ENCODE measurements around the gene TIGD2.
A peak's percentile ranks its signal among the peaks of the same experiment; 100 is the strongest.
"Not testable (repeated sequence)": the region's sequence is repeated elsewhere in the genome, so short reads cannot be mapped to it uniquely, and the experiment has no call there.

TIGD2 gene

DNA sequence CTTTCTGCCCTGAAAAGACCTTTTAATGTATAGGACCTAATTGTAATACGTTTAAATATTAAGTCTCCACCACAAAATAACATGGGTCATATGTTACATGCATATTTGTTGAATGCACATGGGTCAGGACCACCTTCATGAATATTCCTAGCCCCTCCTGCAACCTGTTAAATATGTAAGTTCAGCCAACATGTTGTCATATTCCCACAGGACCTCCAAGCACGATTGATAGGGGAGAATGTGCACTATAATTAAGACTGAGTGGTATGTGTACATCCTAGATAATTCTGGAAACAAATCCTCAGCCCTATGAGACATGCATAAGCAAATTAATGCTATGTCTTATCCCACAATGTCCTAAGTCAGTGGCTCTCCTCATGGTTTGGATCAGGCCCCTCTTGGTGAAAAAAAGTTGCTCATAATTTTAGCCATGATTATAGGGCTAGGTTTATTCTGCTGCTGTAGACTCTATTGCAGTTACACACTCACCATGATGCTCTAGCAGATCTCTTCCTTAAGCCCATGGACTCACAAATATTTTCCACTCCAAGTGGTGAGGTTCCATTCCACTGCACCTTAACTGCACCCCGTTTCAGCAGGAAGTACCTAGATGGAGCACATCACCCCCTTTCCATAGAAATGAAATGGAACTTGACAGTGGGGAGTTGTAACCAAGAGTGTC lies 10.2 kb downstream of the TIGD2 start:
- no peak for DNase-seq

DNA sequence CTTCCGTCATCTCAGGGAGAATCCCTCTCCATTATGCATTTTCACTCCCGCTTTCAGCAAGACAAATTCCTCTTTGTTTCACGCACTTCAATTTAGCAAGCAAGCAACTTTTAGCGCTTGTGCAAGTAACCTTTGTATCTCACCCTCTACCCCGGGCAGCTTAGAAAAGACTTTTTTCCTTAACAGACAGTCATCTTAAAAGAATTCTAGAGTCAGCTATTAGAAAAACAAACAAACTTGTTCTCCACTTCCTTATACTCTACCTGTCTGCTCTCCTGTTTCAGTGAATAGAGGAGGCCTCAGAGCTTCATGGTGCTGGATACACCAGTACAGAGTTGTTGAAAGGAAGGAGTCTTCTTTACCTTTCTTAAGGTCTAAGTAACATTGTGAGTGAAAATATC lies 12.1 kb downstream of the TIGD2 start:
- no peak for DNase-seq

DNA sequence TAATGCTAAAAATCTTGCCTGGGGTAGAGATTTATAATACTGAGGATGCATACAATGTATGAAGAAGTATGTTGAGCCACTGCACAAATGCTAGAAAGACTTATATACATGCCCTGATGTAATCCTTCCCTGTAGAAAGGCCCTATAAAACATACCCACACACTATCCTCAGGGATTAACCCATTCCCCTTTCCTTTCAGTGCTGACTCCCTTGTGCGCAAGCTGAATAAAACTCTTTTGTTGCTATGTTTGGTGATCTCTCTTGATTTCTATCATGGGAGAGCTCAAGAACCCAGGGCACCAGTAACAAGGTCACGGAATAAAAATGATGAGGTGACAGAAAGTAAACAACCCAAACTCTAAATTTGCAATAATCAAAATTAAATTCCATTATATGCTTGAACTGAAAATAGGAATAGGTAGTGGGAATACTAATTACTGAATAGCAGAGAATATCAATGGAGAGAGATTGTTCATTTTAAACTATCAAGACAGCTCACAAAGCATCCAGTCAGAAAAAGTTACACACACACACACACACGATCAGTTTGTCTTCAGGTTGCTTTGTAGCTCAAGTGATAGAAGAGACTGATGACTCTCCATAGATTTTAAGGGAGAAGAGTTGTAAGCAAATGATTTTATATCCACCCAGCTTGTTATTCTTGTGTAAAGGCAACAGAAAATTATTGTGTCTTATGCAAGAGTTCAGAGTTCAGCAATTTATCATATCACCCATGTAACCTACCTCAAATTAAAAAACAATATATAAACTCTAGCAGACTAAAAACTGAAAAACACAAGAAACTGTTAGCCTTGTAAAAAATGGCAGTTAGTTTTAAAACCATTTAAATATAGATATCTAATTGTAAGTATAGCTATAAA lies 14.8 kb downstream of the TIGD2 start:
- DNase-seq = no peak

DNA sequence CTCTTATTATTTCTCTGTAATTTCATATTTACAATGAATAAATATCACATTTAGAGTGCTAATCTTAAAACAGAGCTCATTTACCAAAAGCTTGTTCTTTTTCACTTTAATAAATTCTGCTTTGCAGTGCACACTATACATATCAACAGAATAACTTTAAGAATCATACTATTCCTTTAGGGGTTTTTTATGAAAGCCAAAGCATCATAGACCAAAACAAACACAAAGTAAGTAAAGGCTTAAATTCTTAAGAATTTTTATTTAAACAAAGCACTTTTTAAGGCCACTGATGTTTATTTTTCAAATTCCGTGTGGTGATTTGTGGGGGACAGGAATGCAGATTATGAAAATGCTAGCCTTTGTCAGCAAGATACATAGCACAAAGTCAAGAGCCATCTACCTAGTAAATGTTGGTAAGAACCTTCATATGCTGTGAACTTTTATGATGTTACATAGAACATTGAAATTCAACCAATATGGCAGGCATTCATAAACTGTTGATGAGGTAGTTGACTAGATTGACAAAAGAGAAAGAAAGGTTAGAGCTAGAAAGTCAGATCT lies 17.8 kb downstream of the TIGD2 start:
- DNase-seq = no peak

DNA sequence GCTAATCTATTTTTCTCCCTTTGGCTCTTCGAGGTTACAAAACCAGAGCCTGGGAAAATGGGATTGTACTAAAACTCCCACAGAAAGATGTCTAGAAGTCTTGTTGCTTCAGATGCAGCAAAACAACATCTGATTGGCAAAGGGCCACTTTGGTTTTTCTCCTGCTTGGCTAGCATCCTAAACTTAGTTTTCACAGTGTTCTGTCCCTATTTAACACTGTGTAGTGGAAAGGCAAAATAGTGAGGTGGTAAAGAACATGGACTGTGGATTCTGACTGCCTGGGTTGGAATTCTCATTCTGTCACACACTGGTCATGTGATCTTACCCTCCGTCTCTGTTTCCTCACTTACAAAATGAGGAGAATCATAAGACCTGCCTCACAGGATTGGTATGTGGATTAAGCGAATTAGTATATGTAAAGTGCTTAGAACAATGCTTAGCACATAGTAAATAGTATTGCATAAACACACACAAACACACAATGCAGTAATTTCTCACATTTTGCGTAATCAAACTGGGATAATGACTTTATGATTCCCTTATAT lies 23.5 kb downstream of the TIGD2 start:
- DNase-seq = no peak

DNA sequence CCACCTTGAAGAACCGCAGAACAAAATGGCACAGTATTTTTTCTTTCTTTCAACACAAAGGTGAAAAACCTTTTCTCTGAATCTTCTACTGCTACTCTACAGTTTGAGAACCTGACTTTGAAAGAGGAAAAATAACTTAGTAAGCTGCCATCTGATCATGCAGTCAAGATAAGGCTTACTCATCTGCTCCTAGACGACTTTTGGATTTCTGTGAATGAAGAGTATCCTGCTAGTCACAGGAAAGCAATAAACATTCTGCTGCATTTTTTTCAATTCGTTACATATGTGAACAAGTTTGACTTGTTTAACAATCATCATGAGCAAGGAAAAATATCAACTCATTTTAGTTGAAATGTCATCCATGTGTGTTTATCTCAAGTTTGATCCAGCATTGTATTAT lies 25.2 kb downstream of the TIGD2 start:
- no peak for DNase-seq

DNA sequence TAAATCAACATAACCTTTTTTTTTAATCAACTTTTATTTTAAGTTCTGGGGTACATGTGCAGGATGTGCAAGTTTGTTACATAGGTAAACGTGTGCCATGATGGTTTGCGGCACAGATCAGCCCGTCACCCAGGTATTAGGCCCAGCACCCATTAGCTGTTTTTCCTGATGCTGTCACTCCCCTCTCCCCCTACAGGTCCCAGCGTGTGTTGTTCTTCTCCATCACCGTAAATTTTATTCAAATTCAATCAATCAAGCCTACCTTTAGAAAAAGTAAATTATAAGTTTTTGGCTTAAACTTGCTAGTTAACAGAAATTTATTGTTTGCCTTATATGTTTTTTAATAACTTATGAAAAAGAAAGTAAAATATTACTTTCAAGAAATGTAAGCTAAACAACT lies 25.9 kb downstream of the TIGD2 start:
- DNase-seq = no peak

DNA sequence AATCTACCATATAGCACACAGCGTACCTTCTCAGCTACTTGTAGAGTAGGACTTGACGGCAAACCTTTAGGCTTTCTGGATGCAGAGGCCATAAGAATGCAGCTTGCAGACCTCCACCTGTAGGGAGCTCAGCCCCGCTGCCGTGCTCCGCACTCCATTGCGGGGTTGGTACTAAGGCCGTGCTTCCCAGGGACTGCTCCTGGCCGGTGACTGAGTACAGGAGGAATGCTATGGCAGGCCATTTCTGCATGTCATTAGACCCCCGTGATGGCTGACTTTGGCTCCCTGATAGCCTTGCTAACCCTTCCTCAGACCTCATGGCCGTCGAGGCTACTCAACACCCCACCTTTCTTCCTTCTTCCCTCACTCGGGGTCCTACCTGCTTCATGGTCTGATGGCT lies 26.4 kb downstream of the TIGD2 start:
- DNase-seq = no peak

DNA sequence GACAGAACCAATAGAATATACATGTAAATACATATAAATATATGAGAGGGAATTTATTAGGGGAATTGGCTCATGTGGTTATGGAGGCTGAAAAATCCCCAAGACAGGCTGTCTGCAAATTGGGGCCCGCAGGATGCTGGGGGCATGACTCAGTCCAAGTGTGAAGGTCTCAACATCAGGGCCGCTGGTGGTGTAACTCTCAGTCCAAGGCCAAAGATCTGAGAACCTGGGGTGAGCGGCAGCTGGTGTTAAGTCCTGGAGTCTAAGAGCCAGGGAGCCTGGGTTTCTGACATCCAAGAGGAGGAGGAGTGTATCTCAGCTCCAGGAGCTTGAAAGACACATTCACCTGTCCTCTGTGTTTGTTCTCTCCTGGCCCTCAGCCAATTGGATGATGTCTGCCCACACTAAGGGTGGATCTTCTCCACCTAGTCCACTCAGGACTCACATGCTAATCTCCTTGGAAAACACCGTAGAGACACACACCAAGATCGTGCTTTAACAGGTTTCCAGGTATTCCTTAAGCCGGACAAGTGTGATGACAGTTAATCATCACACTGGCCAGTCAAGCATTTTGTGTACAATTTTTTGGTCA lies 28.9 kb downstream of the TIGD2 start:
- peak; percentile 44 for DNase-seq

DNA sequence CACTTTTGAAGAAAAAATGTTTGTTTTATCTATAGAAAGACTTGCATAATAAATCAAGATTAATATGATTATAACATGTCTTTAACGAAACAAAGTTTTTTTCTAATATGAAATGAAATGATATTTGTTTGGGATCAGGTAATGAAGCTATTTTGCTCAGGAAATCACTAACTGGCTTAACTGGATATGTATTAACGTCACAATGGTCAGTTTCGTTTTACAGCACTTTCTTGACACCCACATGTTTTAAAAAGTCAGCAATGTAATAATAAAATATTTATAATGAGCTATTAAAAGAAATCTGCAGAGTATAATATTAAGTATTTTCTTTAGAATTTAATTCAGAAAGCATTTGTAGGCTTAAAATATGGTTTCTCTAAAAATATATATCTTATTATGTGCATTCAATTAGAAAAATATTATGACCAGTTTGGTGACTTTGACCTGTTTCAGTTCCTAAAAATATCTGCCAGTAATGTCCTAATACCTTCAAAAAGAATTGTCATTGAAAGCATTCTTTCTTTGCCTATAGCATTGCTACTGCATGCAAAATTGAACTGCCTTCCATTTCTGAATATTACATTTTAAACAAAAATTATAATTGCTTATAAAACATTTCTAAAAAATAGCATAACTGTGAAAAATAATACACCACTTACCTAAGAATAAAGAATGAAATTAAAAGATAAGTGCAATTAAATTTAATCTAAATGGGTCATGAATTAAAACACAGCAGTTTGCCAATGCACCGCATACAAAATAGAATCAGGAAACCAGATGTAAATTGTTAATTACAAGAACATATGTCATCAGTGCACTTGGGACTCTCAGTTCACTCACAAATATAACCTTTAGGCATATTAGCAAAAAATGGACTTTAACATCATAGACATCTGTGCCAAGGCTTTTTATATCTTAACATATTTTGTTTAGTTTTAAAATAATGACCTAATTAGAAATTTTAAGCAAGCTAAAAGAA lies 31.6 kb downstream of the TIGD2 start:
- no peak for DNase-seq

DNA sequence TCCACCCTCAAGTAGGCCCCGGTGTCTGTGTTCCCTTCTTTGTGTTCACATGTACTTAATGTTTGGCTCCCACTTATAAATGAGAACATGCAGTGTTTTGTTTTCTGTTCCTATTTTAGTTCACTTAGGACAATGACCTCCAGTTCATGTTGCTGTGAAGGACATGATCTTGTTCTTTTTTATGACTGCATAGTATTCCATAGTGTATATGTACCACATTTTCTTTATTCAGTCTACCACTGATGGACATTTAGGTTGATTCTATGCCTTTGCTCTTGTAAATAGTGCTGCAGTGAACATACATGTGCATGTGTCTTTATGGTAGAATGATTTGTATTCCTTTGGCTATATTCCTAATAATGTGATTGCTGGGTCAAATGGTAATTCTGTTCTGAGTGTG lies 33.3 kb downstream of the TIGD2 start:
- not testable (repeated sequence) for DNase-seq

DNA sequence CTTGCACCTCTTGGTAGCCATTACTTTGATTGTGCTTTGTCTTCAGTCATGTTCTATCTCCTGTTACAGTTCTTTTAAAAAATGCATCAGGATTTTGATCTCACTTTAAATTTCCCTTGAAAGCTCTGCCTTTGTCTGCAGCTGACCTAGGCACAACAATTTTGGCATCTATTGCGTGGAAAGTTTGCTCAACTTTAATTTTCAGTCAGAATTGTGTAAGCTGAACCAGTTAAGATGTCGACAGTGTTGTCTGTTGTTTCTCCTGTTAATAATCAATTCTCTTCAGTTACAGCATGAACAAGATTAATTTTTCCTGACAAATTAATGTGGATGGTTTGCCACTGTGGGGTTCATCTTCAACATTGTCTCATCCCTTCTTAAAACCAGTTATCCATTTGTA lies 34.9 kb downstream of the TIGD2 start:
- DNase-seq = no peak

DNA sequence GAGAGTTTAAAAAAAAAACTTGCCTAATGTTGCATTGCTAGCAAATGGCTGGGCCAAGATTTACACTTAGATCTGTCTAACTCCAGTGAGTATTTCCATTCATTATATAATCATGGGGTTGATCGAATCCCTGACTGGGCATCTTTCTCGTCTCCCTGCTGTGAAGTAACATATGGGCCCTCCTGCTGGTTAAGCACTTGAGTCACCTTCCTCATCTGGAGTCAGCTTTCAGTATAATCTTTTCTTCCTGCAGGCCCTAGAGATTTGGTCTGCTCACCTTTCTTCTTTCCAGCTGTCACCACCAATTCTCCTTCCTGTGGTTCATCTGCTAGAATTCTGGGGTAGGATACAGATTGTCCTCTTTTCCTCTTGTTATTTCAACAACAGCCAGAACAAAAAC lies 41.6 kb downstream of the TIGD2 start:
- peak; percentile 32 for DNase-seq

DNA sequence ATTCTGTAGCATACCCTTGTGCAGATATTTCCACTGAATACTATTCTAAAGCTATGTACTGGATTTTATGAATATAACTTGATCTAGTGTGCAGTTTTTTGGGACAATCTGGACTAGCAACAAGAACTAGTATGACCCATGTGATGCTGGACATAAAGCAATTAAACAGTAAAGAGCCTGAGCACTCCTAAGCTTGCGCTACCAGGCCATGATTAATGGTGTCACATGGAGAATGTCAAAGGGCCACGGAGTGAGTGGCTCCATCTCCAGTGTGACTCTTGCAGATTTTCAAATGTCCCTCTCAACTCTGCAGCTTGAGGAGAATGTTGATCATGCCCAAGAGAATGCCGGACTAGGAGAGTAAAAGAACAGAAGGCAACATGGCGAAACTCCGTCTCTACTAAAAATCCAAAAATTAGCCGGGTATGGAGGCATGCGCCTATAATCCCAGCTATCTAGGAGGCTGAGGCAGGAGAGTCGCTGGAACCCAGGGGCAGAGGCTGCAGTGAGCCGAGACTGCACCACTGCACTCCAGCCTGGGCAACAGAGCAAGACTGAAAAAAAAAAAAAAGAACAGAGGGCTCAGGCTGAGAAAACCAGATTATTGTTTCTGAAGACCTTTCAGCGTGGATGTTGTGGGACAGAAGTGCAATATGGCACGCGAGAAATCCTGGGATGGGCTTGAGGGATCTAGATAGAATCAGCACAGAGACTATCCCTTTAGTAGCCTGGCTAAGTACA lies 45.0 kb downstream of the TIGD2 start:
- DNase-seq = no peak

DNA sequence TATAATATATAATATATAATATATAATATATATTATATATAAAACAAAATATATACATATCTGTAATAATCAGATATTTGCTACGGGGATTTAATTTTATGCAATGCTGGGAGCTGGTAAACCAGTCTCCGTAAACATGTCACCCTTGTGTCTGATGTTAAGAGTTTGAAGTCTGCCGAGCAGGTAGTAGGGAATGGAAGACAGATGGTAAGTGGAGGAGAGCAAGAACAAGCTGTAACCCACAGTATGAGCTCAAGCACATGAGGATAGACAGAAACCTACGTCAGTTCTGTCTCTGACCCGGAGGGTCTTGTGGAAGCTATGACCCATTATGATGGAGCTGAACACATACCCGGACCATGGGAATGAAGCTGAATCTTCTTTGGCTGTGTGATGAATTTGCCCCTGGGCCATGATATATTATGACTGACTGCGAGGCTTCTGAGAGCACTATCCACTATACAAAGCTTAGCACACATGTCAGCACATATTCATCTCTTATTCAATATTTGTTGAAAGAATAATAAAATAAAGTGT lies 46.2 kb downstream of the TIGD2 start:
- no peak for DNase-seq

DNA sequence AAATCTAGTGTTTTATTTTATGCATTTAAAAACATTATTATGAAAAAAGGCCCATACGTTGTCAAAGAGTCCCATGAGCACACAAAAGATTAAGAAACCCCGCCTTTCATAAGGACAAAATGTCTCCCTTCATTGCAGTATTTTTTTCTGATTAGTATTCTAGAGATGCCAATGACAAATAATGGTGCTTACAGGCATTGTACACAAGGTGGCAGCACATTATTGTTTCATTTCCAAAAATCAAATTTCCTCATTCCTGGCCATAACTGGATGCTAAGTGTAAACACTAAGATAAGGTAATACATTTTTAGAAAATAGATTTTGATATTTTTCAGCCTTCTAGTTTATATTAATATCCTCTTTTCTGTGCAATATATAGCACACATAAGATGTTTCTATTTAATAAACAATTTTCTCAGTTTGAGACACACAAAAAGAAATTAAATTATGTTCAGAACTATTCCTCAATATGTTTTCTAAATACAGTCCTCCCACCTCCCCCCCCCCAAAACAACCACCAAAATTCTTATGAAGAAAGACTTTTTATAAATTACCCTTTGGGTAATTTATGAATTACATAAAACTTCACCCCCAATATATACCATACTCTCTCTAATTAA lies 47.7 kb downstream of the TIGD2 start:
- DNase-seq = no peak

DNA sequence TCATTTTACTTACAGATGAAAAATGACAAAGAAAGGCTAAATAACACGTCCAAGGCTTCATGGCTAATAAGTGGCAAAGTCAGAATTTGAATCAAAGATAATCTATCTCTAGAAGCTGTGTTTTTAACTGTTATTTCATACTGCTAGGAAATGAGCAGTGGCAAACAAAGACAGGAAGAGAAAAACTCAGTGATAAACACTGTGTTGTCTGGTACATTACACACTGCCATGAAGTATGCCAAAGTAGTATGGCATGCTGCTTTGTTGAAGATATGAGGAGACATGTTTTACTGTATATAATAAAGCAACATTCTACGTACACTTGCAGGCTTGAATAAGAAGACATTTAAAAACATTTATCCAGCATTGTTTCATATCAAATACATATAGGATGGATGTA lies 49.5 kb downstream of the TIGD2 start:
- DNase-seq = no peak

DNA sequence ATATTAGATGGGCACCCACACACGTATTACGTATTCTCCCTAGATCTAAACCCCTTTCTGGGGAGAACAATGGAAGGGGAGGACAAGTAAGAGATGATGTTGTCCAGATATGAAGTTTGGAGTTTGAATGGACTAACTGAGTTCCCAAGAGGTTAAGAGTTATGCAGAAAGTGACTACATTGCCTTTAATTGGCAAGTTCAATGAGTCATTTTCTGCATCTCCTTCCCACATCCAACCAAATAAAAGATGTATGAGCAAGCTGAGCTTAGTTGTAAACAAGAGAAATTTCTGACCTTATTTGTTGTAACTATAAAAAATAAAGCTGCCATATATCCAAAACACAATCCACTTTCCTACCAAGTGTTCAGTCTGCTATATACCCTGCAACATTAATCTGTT lies 50.5 kb downstream of the TIGD2 start:
- no peak for DNase-seq

DNA sequence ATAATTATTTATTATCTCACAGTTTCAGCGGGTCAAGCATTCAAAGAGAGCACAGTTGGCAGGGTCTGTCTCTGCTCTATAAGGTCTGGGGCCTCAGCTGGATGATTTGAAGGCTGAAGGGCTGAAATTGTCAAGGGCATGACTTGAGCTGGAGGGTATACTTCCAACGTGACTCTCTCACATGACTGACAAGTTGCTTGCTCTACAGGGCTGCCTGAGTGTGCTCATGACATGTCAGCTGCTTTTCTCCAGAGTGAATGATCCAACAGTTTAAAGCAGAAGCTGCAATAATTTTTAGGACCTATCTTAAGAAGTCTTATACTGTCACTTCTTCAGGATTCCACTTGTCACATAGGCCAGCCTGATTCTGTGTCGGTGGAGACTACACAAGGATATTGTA lies 51.2 kb downstream of the TIGD2 start:
- DNase-seq = no peak

DNA sequence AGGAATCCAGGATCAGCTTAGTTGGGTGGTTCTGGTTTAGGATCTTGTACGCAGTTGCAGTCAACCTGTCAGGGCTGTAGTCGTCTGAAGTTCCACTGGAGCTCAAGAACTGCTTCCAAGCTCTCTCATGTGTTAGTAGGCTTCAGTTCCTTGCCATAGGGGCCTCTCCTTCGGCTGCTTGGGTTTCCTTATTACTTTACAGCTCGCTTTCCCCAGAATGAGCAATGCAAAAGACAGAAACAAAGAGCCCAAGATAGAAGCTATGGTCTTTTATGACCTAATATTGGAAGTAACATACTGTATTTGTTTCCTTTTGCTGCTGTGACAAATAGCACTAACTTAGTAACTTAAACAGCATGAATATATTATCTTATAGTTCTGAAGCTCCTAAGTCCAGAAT lies 51.7 kb downstream of the TIGD2 start:
- no peak for DNase-seq

DNA sequence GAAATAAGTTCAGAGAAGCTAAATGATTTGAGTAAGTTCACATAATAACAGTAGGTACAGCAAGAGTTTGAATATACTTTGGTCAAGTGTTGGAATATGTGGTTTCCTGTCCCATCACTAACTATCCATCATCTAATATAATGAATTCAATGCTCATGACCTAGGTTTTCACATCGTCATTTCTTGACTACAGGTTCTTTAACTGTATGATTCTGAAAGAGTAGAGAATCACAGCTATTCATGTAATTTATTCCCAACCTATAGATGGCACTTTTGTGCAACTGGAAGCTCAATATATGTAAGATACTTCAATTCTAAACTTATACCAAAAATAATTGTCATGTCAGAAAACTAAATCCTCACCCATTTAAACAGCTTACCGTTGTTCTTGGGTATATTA lies 53.1 kb downstream of the TIGD2 start:
- DNase-seq = no peak

Data from NCI-H510A (cell line).